GM21423 (cell line): Measurements from ENCODE around the gene NDUFS1.

Experiments
- ATAC-seq: cut with Tn5 transposase; IDR thresholded peaks from one replicate; pipeline ENCODE4 v1.9.1; 2021; ENCODE audit warnings: mild to moderate bottlenecking, moderate library complexity; ENCODE audit not compliant: unreplicated experiment

The NDUFS1 gene

DNA sequence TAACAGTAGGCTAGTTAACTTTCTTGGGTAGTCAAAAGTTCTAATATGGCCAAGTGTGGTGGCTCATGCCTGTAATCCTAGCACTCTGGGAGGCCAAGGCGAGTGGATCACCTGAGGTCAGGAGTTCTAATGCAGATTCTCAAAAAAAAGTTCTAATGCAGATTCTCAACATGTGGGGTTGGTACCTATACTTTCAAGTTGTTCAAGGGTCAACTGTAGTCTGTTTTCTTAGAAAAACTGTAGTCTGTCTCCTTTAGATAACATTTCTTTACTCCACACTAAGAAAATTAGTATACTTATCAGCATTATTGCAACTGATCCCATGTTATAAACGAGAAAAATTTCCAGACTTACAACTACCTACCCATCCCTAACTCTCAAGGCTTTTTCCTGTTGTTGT lies 89.8 kb downstream of the NDUFS1 start:
- ATAC-seq, result no peak

DNA sequence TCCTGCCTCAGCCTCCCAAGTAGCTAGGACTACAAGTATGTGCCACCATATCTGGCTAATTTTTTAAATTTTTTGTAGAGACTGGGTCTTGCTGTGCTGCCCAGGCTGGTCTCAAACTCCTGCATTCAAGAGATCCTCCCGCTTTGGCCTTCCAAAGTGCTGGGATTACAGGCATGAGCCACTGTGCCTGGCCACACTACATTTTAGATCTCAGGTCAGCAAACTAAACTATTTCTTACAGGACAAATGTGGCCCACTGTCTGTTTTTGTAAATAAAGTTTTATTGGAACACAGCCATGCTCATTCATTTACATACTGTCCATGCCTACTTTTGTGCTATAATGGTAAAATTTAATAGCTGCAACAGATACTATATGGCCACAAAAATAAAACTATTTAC lies 91.0 kb downstream of the NDUFS1 start:
- ATAC-seq, result no peak
